ENCODE results near the gene ATPAF2. TPM values are rescaled to one million over a fixed set of nuclear protein-coding genes. Genes with fewer than 3 reads are reported as not detected.

Gene ATPAF2
- 15.8 and 16.5 TPM in 2 replicates for total RNA-seq (ENCODE audit: low replicate concordance)

GRCh38 chr17:18038861-18039534 lies at the start of gene ATPAF2, which contains the start of gene GID4:
Gene ATPAF2 (minus strand): TSS chr17:18039168. CDS start chr17:18039013, 155 bp downstream.
Gene GID4 (plus strand): TSS chr17:18039408. CDS start chr17:18039465, 57 bp downstream.

GRCh38 chr17:18087610-18088491 lies 48.9 kb upstream of the ATPAF2 start, which contains the start of gene DRG2:
Gene DRG2 (plus strand): TSS chr17:18087948. CDS start chr17:18088024, 76 bp downstream.

GRCh38 chr17:17972126-17972951 lies 66.6 kb downstream of the ATPAF2 start, which contains the start of the genes DRC3 and TOM1L2:
Gene DRC3 (plus strand): TSS chr17:17972862. CDS start chr17:17977599, 4,737 bp downstream.
Gene TOM1L2 (minus strand): TSS chr17:17972400. CDS start chr17:17972313, 87 bp downstream.

Other genes starting within 250 kb of the ATPAF2 start
- gene SREBF1, start 202.2 kb downstream of the ATPAF2 start, total RNA-seq (ENCODE audit: low replicate concordance), result 39.4 and 42.0 TPM in 2 replicates
- gene TOM1L2, start 66.8 kb downstream of the ATPAF2 start, total RNA-seq (ENCODE audit: low replicate concordance), result 26.7 and 30.3 TPM in 2 replicates
- gene DRC3, start 66.3 kb downstream of the ATPAF2 start, total RNA-seq (ENCODE audit: low replicate concordance), result 0.83 and 3.0 TPM in 2 replicates
- gene GID4, start 240 bp upstream of the ATPAF2 start, total RNA-seq (ENCODE audit: low replicate concordance), result 4.2 and 8.9 TPM in 2 replicates
- gene DRG2, start 48.8 kb upstream of the ATPAF2 start, total RNA-seq (ENCODE audit: low replicate concordance), result 31.0 and 35.0 TPM in 2 replicates
- 0.53 and 1.6 TPM in 2 replicates for gene MYO15A, start 69.6 kb upstream of the ATPAF2 start, total RNA-seq (ENCODE audit: low replicate concordance)
- 99.0 and 115 TPM in 2 replicates for gene ALKBH5, start 144.7 kb upstream of the ATPAF2 start, total RNA-seq (ENCODE audit: low replicate concordance)
- gene LLGL1, start 186.5 kb upstream of the ATPAF2 start, total RNA-seq (ENCODE audit: low replicate concordance), result 33.6 and 36.9 TPM in 2 replicates
- gene FLII, start 219.6 kb upstream of the ATPAF2 start, total RNA-seq (ENCODE audit: low replicate concordance), result 357 and 597 TPM in 2 replicates
- gene MIEF2, start 221.5 kb upstream of the ATPAF2 start, total RNA-seq (ENCODE audit: low replicate concordance), result 12.4 and 14.9 TPM in 2 replicates

Data from smooth muscle cell of the coronary artery (primary cell).